Right lung (tissue), 5 donors: ENCODE measurements around the gene TPRG1L. TPM values are rescaled to one million over a fixed set of nuclear protein-coding genes. Genes with fewer than 3 reads are reported as not detected.

Source experiments
- DNase-seq, 2 donors: peaks; one replicate each; pipeline ENCODE4 v3.0.0-alpha.2; 2013
- polyA plus RNA-seq, 5 donors: library from polyadenylated mRNA; unstranded; fragments of 120-200 nt; gene quantifications; one replicate each; pipeline versions ENCODE4 v1.2.1 to v1.2.3, GENCODE V29; 2013; ENCODE audit warnings: inconsistent platforms in 1 of 5, low replicate concordance in 1 of 5; ENCODE audit not compliant: insufficient read length in 5 of 5, insufficient read depth in 1 of 5

TPRG1L gene
- polyA plus RNA-seq, 5 donors: 26.3 to 34.9 (median 30.0) TPM

GRCh38 chr1:3676581-3677470, 52.0 kb downstream of the TPRG1L start:
- DNase-seq: no peak

GRCh38 chr1:3677484-3677883, 52.7 kb downstream of the TPRG1L start:
- DNase-seq: no peak

DNA sequence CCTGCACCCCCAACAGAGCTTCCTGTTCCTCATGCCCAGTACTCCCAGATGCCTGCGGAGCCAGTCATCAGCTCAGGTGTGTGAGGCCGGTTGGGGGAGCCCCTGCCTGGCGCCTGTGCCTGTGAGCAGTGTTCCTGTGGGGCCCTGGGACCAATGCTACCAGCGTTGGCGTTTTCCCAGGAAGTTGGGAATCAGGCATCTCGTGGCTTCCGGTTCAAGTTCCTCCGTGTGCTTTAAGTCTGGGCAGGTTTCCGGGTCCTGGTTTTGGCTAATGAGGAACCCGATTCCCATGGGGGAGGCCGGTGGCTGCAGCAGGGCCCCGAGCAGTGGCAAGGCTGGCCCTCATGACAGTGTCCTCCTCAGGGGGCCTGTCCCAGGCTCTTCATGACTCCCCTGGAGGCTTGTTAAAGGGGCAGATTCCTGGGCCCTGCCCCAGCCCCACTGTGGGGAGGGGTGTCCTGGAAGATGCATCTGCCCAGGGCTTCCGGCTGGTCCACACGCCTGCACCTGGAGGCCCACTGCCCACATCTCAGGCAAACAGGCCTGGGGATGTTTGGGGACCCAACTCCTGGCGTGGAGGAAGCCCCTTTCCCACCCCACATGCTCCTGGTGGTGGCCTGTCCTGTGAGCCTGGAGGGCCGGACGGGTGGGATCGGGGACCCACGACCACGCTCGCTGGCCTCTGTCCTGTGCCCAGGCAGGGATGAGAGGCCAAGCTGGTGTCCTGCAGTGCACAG, 53.7 kb downstream of the TPRG1L start:
- no peak for DNase-seq

GRCh38 chr1:3679098-3679555, 54.3 kb downstream of the TPRG1L start:
- no peak for DNase-seq

Other genes with a start within 250 kb of the TPRG1L start
- gene ARHGEF16, start 170.3 kb upstream of the TPRG1L start, polyA plus RNA-seq: 10 to 100 TPM in 1 of 5 donors, 1 to 10 TPM in 4; 6.3 to 12.1 (median 8.7) TPM
- 10 to 100 TPM; 36.1 to 64.5 (median 50.8) TPM for gene MEGF6, start 13.5 kb upstream of the TPRG1L start, polyA plus RNA-seq
- gene WRAP73, start 25.1 kb downstream of the TPRG1L start, polyA plus RNA-seq: 10 to 100 TPM; 14.0 to 20.1 (median 15.9) TPM
- 1 to 10 TPM; 1.5 to 3.3 (median 2.1) TPM for gene TP73, start 27.5 kb downstream of the TPRG1L start, polyA plus RNA-seq
- gene CCDC27, start 127.4 kb downstream of the TPRG1L start, polyA plus RNA-seq: under 1 TPM; 0.10 to 0.21 (median 0.19) TPM
- 1 to 10 TPM; 2.8 to 9.1 (median 4.6) TPM for gene SMIM1, start 147.7 kb downstream of the TPRG1L start, polyA plus RNA-seq
- gene LRRC47, start 171.5 kb downstream of the TPRG1L start, polyA plus RNA-seq: 10 to 100 TPM; 45.8 to 60.0 (median 54.2) TPM
- 10 to 100 TPM; 27.1 to 35.9 (median 28.1) TPM for gene CEP104, start 232.2 kb downstream of the TPRG1L start, polyA plus RNA-seq
- 10 to 100 TPM in 3 of 5 donors, 1 to 10 TPM in 2; 9.3 to 12.2 (median 10.8) TPM for gene DFFB, start 232.5 kb downstream of the TPRG1L start, polyA plus RNA-seq